Measurements from ENCODE around the gene CDH11. TPM values are rescaled to one million over a fixed set of nuclear protein-coding genes. Genes with fewer than 3 reads are reported as not detected.

CDH11 gene
- total RNA-seq, 1 donor from 2014 or later = 145 TPM

DNA sequence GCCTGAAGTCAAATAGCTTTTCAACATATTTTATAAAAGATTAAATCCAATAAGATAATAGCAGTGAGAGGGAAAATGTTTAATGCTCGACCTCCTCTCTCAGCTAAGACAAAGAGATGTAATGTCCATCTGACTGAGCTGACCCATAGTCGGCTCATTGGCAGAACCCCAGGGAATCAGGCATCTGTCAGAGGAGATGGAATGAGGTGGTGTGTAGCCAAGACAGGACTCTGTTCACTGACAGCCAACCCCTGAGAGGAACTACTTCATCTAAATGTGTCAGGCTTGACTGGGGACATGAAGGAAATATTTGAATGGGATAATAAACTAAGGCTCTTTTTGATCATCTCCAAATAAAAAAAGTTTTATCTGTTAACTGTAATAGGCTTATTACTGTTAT, 188.0 kb downstream of the CDH11 start:
- no peak for TF ChIP-seq CTCF (IDR thresholded peaks at IDR 0.05)
- Histone ChIP-seq H3K9me3 (no peaks in the 10 kb centered on the region), H3K36me3 (no peaks in the 10 kb centered on the region), H3K27ac (no peak overlapping the region), H3K4me1 (no peaks in the 10 kb centered on the region), H3K4me3 (no peak overlapping the region), H3K27me3 (no peaks in the 10 kb centered on the region)
- intact Hi-C loops (cut with DNase I) = no loop called here
- no peak for DNase-seq (ENCODE audit: low spot score in 2 of 2)

DNA sequence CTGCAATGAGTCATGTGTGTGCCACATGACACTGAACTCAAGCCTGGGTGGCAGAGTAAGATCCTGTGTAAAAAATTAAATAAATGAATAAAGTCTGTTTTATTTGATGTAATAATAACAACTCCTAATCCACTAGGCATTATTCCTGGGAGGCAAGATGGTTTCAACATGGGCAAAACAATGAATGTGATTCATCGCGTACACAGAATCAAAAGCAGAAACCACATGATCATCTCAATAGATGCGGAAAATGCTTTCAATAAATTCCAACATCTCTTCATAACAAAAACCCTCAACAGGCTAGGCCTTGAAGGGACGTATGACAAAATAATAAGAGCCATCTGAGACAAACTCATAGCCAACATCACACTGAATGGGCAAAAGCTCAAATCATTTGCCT, 195.4 kb downstream of the CDH11 start:
- Histone ChIP-seq H3K36me3 (no peaks in the 10 kb centered on the region), H3K4me1 (no peaks in the 10 kb centered on the region), H3K9me3 (peaks cover 0 to 11% of the 10 kb centered on the region in 2 donors), H3K27ac (no peak overlapping the region), H3K27me3 (no peaks in the 10 kb centered on the region), H3K4me3 (no peak overlapping the region)
- TF ChIP-seq CTCF (IDR thresholded peaks at IDR 0.05) = no peak
- no peak for DNase-seq (ENCODE audit: low spot score in 2 of 2)
- intact Hi-C loops (cut with DNase I) = no loop called here

DNA sequence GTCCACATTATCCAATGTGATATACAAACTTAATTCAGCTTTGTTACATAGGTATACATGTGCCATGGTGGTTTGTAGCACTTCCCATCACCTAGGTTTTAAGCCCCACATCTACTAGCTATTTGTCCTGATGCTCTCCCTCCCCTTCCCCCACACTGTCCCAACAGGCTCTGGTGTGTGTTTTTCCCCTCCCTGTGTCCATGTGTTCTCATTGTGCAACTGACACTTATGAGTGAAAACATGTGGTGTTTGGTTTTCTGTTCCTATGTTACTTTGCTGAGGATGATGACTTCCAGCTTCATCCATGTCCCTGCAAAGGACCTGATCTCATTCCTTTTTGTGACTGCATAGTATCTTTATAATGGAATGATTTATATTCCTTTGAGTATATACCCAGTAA, 196.7 kb downstream of the CDH11 start:
- Histone ChIP-seq H3K27ac (no peak overlapping the region), H3K4me1 (no peaks in the 10 kb centered on the region), H3K27me3 (no peaks in the 10 kb centered on the region), H3K4me3 (no peak overlapping the region), H3K36me3 (no peaks in the 10 kb centered on the region), H3K9me3 (peaks cover 0 to 11% of the 10 kb centered on the region in 2 donors)
- no peak for DNase-seq (ENCODE audit: low spot score in 2 of 2)
- intact Hi-C loops (cut with DNase I) = no loop called here
- TF ChIP-seq CTCF (IDR thresholded peaks at IDR 0.05) = no peak

DNA sequence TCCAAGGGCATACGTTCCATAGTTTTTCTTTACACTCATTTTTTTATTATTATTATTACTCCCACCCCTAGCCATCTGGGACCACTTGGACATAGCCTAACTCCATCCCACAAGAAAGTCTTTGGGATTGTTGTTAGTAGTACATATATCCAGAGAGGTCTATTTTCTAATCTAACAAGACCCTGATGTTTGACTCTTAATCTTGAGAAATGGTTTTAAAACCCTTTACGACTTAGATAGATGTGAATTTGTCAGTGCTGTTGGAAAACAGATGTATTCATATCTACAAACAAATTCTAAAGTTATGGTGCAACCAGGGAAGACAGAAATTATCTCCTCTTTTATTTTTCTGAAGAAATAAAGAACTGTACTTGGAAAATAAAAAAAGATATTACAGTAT, 197.8 kb downstream of the CDH11 start:
- H3K4me3 ChIP-seq = no peak overlapping the region
- H3K27ac ChIP-seq = no peak overlapping the region
- H3K4me1 ChIP-seq = no peaks in the 10 kb centered on the region
- H3K27me3 ChIP-seq = no peaks in the 10 kb centered on the region
- no peak for DNase-seq (ENCODE audit: low spot score in 2 of 2)
- peaks cover 0 to 11% of the 10 kb centered on the region in 2 donors for H3K9me3 ChIP-seq
- no peaks in the 10 kb centered on the region for H3K36me3 ChIP-seq
- no peak for TF ChIP-seq CTCF (IDR thresholded peaks at IDR 0.05)
- intact Hi-C loops (cut with DNase I) = no loop called here

GRCh38 chr16:64919929-64920607, 201.8 kb downstream of the CDH11 start:
- TF ChIP-seq CTCF (IDR thresholded peaks at IDR 0.05) = no peak
- no peaks in the 10 kb centered on the region for H3K27me3 ChIP-seq
- H3K4me3 ChIP-seq = no peak overlapping the region
- DNase-seq (ENCODE audit: low spot score in 2 of 2) = no peak
- no peak overlapping the region for H3K27ac ChIP-seq
- intact Hi-C loops (cut with DNase I) = no loop called here
- H3K4me1 ChIP-seq = no peaks in the 10 kb centered on the region
- H3K9me3 ChIP-seq = no peaks in the 10 kb centered on the region
- no peaks in the 10 kb centered on the region for H3K36me3 ChIP-seq

- H3K27me3 ChIP-seq = no peaks in the 10 kb centered on the region
- no peak overlapping the region for H3K4me3 ChIP-seq
- no peak for TF ChIP-seq CTCF (IDR thresholded peaks at IDR 0.05)
- no peaks in the 10 kb centered on the region for H3K36me3 ChIP-seq
- no peaks in the 10 kb centered on the region for H3K4me1 ChIP-seq
- no peaks in the 10 kb centered on the region for H3K9me3 ChIP-seq
- intact Hi-C loops (cut with DNase I) = no loop called here
- H3K27ac ChIP-seq = no peak overlapping the region
- no peak for DNase-seq (ENCODE audit: low spot score in 2 of 2)
Measured at GRCh38 chr16:64919141-64919540, 202.7 kb downstream of the CDH11 start.
